GM12878 (cell line): ENCODE measurements around the gene SYT1. TPM values are rescaled to one million over a fixed set of nuclear protein-coding genes. Genes with fewer than 3 reads are reported as not detected.

Experiments used
- ATAC-seq: fragments of 200-7000 bp; cut with Tn5 transposase; 3 replicates; pipeline ENCODE4 v1.9.1; 2020; ENCODE audit warnings: mild to moderate bottlenecking, moderate library complexity
- BruUV-seq: library from RNA; stranded (reverse); fragments of 400-500 nt; replicated peaks from 2 replicates; lab custom pipeline; 2021; lab: Mats Ljungman, UMichigan
- CTCF ChIA-PET: fragments of 300-600 bp; sonication (Branson Sonifier 250); formaldehyde crosslinking; extraction: SDS; loops from one replicate; lab custom pipeline; 2021; ENCODE audit warnings: inconsistent platforms; lab: Yijun Ruan, JAX
- POLR2A ChIA-PET: fragments of 350-600 bp; formaldehyde crosslinking; extraction: SDS; loops from one replicate; lab custom pipeline; 2021; ENCODE audit warnings: inconsistent platforms; lab: Charles Lee
- RAD21 ChIA-PET: fragments of 300-600 bp; sonication (Branson Sonifier 250); formaldehyde crosslinking; loops from one replicate; lab custom pipeline; 2023; ENCODE audit warnings: antibody characterized with exemption; ENCODE audit not compliant: unreplicated experiment; lab: Charles Lee
- SMC1A ChIA-PET: fragments of 300-600 bp; sonication (Branson Sonifier 250); formaldehyde crosslinking; loops from one replicate; lab custom pipeline; 2023; ENCODE audit not compliant: unreplicated experiment, uncharacterized antibody; lab: Charles Lee
- DNase-seq: peaks from one replicate; pipeline ENCODE4 v3.0.0-alpha.2; 2011; ENCODE audit warnings: low read depth, low spot score
- FAIRE-seq: peaks from 3 replicates; lab custom pipeline; 2011; peaks lifted over from hg19 to GRCh38; lab: Jason Lieb, UNC
- H2AFZ ChIP-seq: 2 replicates; pipeline ENCODE4 v1.6.0; 2011; ENCODE audit warnings: low read depth, low read length, control low read depth; ENCODE audit not compliant: control insufficient read depth
- H3K27ac ChIP-seq: 2 replicates; pipeline ENCODE4 v1.5.1; 2011; ENCODE audit warnings: control low read depth; ENCODE audit not compliant: control insufficient read depth, insufficient read depth
- H3K27me3 ChIP-seq, 2 experiments: replicated peaks in 1 of 2; 2 replicates each; pipeline versions ENCODE4 v1.6.0 to v1.6.1; 2011; ENCODE audit warnings: low read length in 1 of 2; ENCODE audit not compliant: control insufficient read depth in 2 of 2, insufficient read depth in 2 of 2
- H3K36me3 ChIP-seq, 2 experiments: 2 replicates each; pipeline ENCODE4 v1.5.1; 2011; ENCODE audit warnings: low read length in 1 of 2; ENCODE audit not compliant: control insufficient read depth in 2 of 2, insufficient read depth in 2 of 2
- H3K4me1 ChIP-seq: 2 replicates; pipeline ENCODE4 v1.6.1; 2011; ENCODE audit warnings: mild to moderate bottlenecking, low read length, moderate library complexity, mixed read lengths; ENCODE audit not compliant: control insufficient read depth, insufficient read depth
- H3K4me2 ChIP-seq: 2 replicates; pipeline ENCODE4 v1.6.0; 2011; ENCODE audit warnings: control low read depth; ENCODE audit not compliant: control insufficient read depth, insufficient read depth
- H3K4me3 ChIP-seq: fragments of 200-600 bp; sonication (generic); 2 replicates; pipeline ENCODE4 v1.5.1; 2016
- H3K79me2 ChIP-seq: 2 replicates; pipeline ENCODE4 v1.6.0; 2011; ENCODE audit warnings: low read length; ENCODE audit not compliant: control insufficient read depth, insufficient read depth
- H3K9ac ChIP-seq: 2 replicates; pipeline ENCODE4 v1.8.0; 2011; ENCODE audit warnings: low read length, control low read depth, mixed read lengths; ENCODE audit not compliant: control insufficient read depth, insufficient read depth
- H3K9me3 ChIP-seq: replicated peaks from 3 replicates; pipeline ENCODE4 v1.5.1; 2011; ENCODE audit warnings: mild to moderate bottlenecking, low read length; ENCODE audit not compliant: control insufficient read depth, insufficient read depth
- H4K20me1 ChIP-seq: 2 replicates; pipeline ENCODE4 v1.6.0; 2011; ENCODE audit not compliant: control insufficient read depth, insufficient read depth
- BMI1 ChIP-seq: fragments of 450-650 bp; IDR thresholded peaks from 2 replicates; pipeline ENCODE4 v1.6.1; 2016; ENCODE audit warnings: mild to moderate bottlenecking, moderate library complexity, borderline replicate concordance
- GABPA ChIP-seq: IDR thresholded peaks from 2 replicates; pipeline ENCODE4 v1.6.1; 2014; ENCODE audit warnings: antibody characterized with exemption, low read depth, mild to moderate bottlenecking, inconsistent platforms
- HCFC1 ChIP-seq: fragments of 150-350 bp; IDR thresholded peaks from 2 replicates; pipeline ENCODE4 v1.6.1; 2014; ENCODE audit warnings: low read length
- JUND ChIP-seq: IDR thresholded peaks from 2 replicates; pipeline ENCODE4 v1.6.1; 2012; ENCODE audit warnings: low read depth, mild to moderate bottlenecking, low read length, improper control_type of control experiment, moderate library complexity
- KLF5 ChIP-seq: fragments of 450-650 bp; IDR thresholded peaks from 2 replicates; pipeline ENCODE4 v1.6.1; 2014; ENCODE audit warnings: mild to moderate bottlenecking; ENCODE audit not compliant: partially characterized antibody
- SMARCA5 ChIP-seq: fragments of 450-650 bp; IDR thresholded peaks from 2 replicates; pipeline ENCODE4 v1.6.1; 2017; ENCODE audit warnings: mild to moderate bottlenecking
- SPI1 ChIP-seq: IDR thresholded peaks from 2 replicates; pipeline ENCODE4 v1.6.1; 2011; ENCODE audit warnings: low read depth, mild to moderate bottlenecking, low read length, moderate library complexity, borderline replicate concordance; ENCODE audit not compliant: insufficient read depth
- YBX1 ChIP-seq: fragments of 450-650 bp; IDR thresholded peaks from 2 replicates; pipeline ENCODE4 v1.6.1; 2016; ENCODE audit warnings: antibody characterized with exemption
- WGBS: methylation state at CpG from one replicate; pipeline ENCODE4 v1.1.6; 2016; ENCODE audit warnings: low lambda C conversion rate; ENCODE audit not compliant: insufficient replicate concordance, insufficient coverage; ENCODE audit errors: missing lambda C conversion rate; 5-methylcytosine and 5-hydroxymethylcytosine counted together
- in situ Hi-C: fragments of 300-500 bp; cut with MboI; formaldehyde crosslinking; loops from 9 replicates; pipeline ENCODE4 v1.14.3; 2018; ENCODE audit warnings: mixed read lengths
- intact Hi-C: fragments of 100-400 bp; cut with micrococcal nuclease; formaldehyde crosslinking; loops from one replicate; pipeline ENCODE4 v1.14.2; 2022; ENCODE audit not compliant: unreplicated experiment
- polyA plus RNA-seq, 11 experiments: library from polyadenylated mRNA; depleted of rRNA in 4 of 11; unstranded in 6 of 11; stranded (reverse) in 5 of 11; fragments of >200 nt; fragmentation: Nextera tagmentation in 4 of 11; fragmentation: Illumina TruSeq in 1 of 11; extraction: Ambion mirVana in 4 of 11; extraction: Trizol in 1 of 11; gene quantifications; 1 replicate in 1 of 11; 2 replicates in 10 of 11; pipeline versions ENCODE4 v1.2.1 to v1.2.3, GENCODE V29; 2011 to 2016; ENCODE audit warnings: inconsistent platforms in 2 of 11, missing spikeins in 2 of 11, low read depth in 1 of 11
- total RNA-seq, 4 experiments: library from RNA; depleted of rRNA in 3 of 4; stranded (reverse); fragments of >200 nt in 3 of 4; fragmentation: Illumina TruSeq in 1 of 4; extraction: Trizol in 1 of 4; gene quantifications; 2 replicates each; pipeline versions ENCODE4 v1.2.1 to v1.2.3, GENCODE V29; 2013 to 2021
- TF ChIP-seq, protein P1 (sequence below): fragments of 450-650 bp; IDR thresholded peaks from 2 replicates; pipeline ENCODE4 v1.6.1; 2018; ENCODE audit warnings: borderline replicate concordance, mild to moderate bottlenecking; ENCODE audit not compliant: partially characterized antibody
- TF ChIP-seq, protein P2 (sequence below): fragments of 450-650 bp; IDR thresholded peaks from 2 replicates; pipeline ENCODE4 v1.6.1; 2017; ENCODE audit warnings: mild to moderate bottlenecking, low read depth, inconsistent platforms; ENCODE audit not compliant: poor library complexity, severe bottlenecking

SYT1 gene
- total and polyA plus RNA-seq, 10 of the 15 experiments (the other 5 are each of a cell fraction or from before 2014, with no cell fraction given) = 0.10 to 0.28 TPM; not detected in 8

DNA sequence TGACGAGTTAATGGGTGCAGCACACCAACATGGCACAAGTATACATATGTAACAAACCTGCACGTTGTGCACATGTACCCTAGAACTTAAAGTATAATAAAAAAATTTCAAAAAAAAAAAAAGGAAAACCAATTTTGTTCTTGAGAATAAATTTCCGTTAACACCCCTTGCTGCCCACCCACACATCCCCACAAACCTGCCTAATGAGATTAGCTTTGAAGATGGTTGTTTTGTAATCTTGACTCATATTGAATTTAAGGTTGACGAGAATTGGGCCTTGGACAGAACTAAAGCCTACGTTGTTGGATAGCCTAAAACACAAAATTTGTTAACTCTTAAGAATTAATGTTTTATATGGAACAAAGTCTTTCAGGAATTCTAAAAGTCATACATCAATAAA lies 52.9 kb downstream of the SYT1 start:
- ChIA-PET SMC1A (no interaction called here), CTCF (interaction anchor here (1.6 kb wide), 1 partner anchor 10 kb away, joined by 4 read pairs; no protein-coding TSS in a partner anchor), POLR2A (no interaction called here), RAD21 (no interaction called here)
- intact Hi-C loops (no loop called here), in situ Hi-C loops (no loop called here)
- ATAC-seq = no peak
- H3K27ac ChIP-seq = no peak overlapping the region
- WGBS = 36% methylated on average over 4 of the region's 5 CpGs
- H4K20me1 ChIP-seq = no peaks in the 10 kb centered on the region
- no peak overlapping the region for H3K4me3 ChIP-seq
- no peaks in the 10 kb centered on the region; a peak in 1 of 4 replicates for H3K27me3 ChIP-seq
- no peak overlapping the region for H3K4me2 ChIP-seq
- H3K79me2 ChIP-seq = no peaks in the 10 kb centered on the region
- TF ChIP-seq KLF5 (no peak), BMI1 (no peak), GABPA (no peak), JUND (no peak), YBX1 (no peak), SPI1 (no peak), HCFC1 (no peak), SMARCA5 (no peak)
- TF ChIP-seq, protein P1, sequence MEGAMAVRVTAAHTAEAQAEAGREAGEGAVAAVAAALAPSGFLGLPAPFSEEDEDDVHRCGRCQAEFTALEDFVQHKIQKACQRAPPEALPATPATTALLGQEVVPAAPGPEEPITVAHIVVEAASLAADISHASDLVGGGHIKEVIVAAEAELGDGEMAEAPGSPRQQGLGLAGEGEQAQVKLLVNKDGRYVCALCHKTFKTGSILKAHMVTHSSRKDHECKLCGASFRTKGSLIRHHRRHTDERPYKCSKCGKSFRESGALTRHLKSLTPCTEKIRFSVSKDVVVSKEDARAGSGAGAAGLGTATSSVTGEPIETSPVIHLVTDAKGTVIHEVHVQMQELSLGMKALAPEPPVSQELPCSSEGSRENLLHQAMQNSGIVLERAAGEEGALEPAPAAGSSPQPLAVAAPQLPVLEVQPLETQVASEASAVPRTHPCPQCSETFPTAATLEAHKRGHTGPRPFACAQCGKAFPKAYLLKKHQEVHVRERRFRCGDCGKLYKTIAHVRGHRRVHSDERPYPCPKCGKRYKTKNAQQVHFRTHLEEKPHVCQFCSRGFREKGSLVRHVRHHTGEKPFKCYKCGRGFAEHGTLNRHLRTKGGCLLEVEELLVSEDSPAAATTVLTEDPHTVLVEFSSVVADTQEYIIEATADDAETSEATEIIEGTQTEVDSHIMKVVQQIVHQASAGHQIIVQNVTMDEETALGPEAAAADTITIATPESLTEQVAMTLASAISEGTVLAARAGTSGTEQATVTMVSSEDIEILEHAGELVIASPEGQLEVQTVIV = no peak
- TF ChIP-seq, protein P2, sequence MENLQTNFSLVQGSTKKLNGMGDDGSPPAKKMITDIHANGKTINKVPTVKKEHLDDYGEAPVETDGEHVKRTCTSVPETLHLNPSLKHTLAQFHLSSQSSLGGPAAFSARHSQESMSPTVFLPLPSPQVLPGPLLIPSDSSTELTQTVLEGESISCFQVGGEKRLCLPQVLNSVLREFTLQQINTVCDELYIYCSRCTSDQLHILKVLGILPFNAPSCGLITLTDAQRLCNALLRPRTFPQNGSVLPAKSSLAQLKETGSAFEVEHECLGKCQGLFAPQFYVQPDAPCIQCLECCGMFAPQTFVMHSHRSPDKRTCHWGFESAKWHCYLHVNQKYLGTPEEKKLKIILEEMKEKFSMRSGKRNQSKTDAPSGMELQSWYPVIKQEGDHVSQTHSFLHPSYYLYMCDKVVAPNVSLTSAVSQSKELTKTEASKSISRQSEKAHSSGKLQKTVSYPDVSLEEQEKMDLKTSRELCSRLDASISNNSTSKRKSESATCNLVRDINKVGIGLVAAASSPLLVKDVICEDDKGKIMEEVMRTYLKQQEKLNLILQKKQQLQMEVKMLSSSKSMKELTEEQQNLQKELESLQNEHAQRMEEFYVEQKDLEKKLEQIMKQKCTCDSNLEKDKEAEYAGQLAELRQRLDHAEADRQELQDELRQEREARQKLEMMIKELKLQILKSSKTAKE = no peak
- no peak overlapping the region for H3K9ac ChIP-seq
- H3K9me3 ChIP-seq = no peaks in the 10 kb centered on the region
- no peaks in the 10 kb centered on the region for H3K36me3 ChIP-seq
- no TSS peak for BruUV-seq
- FAIRE-seq = no peak
- no peak overlapping the region for H2AFZ ChIP-seq
- no peak for DNase-seq
- H3K4me1 ChIP-seq = no peaks in the 10 kb centered on the region
